Mucosa of descending colon (tissue), 3 donors: ENCODE data around the gene FARS2. TPM values are rescaled to one million over a fixed set of nuclear protein-coding genes. Genes with fewer than 3 reads are reported as not detected.
A peak's percentile ranks its signal among the peaks of the same experiment; 100 is the strongest.

Experiments used
- ATAC-seq: fragments of 200-7000 bp; cut with Tn5 transposase; one replicate; pipeline ENCODE4 v1.9.1; 2020; ENCODE audit warnings: mild to moderate bottlenecking, moderate library complexity
- DNase-seq, 3 donors: peaks; one replicate each; pipeline ENCODE4 v3.0.0-alpha.2; 2020
- H3K36me3 ChIP-seq: fragments of 200-600 bp; one replicate; pipeline ENCODE4 v1.8.0; 2021; ENCODE audit warnings: low read depth, mild to moderate bottlenecking
- H3K4me1 ChIP-seq: fragments of 200-600 bp; one replicate; pipeline ENCODE4 v1.8.0; 2021; ENCODE audit warnings: low read depth, mild to moderate bottlenecking
- H3K4me3 ChIP-seq: fragments of 200-600 bp; one replicate; pipeline ENCODE4 v1.8.0; 2021; ENCODE audit warnings: mild to moderate bottlenecking
- H3K9me3 ChIP-seq: fragments of 200-600 bp; one replicate; pipeline ENCODE4 v1.8.0; 2021; ENCODE audit warnings: mild to moderate bottlenecking
- CTCF ChIP-seq: fragments of 200-600 bp; IDR thresholded peaks from one replicate; pipeline ENCODE4 v1.8.0; 2022; ENCODE audit warnings: antibody characterized with exemption, mild to moderate bottlenecking
- intact Hi-C, 2 donors: fragments of 100-400 bp; cut with DNase I in 1 of 2; cut with micrococcal nuclease in 1 of 2; formaldehyde crosslinking; loops; one replicate each; pipeline versions ENCODE4 v1.11.0 to v1.11.1; 2022; cut with DNase I, micrococcal nuclease
- total RNA-seq, 3 donors: library from RNA; stranded (reverse); fragmentation: NEBNext Ultra II Directional in 2 of 3; extraction: Animal tissue kit (Norgen Biotek cat#: 25700) in 2 of 3; gene quantifications; one replicate each; pipeline versions ENCODE4 v1.2.1 to v1.2.4, GENCODE V29; 2021 to 2023
- donor health status: DM: no; HTN: no; CAD: no; lungs with moderate emphysema.
- donor health status: DM: no; HTN: no; CAD: no.
- donor health status: DM: no; HTN: yes; CAD: no.

The FARS2 gene
- total RNA-seq, 3 donors from 2014 or later: 15.2 to 21.6 (median 17.2) TPM

GRCh38 chr6:5333658-5334057 is 72.3 kb downstream of the FARS2 start:
- intact Hi-C loops: no loop called here
- Histone ChIP-seq H3K9me3 (no peaks in the 10 kb centered on the region), H3K4me3 (no peak overlapping the region), H3K36me3 (no peaks in the 10 kb centered on the region), H3K4me1 (no peaks in the 10 kb centered on the region)
- no peak for TF ChIP-seq CTCF
- peak; percentile 88 for ATAC-seq
- DNase-seq: no peak

GRCh38 chr6:5334341-5334740 is 73.0 kb downstream of the FARS2 start:
- DNase-seq: no peak
- no peaks in the 10 kb centered on the region for H3K4me1 ChIP-seq
- no peaks in the 10 kb centered on the region for H3K36me3 ChIP-seq
- H3K4me3 ChIP-seq: no peak overlapping the region
- no peak for TF ChIP-seq CTCF
- ATAC-seq: no peak
- intact Hi-C loops: no loop called here
- H3K9me3 ChIP-seq: no peaks in the 10 kb centered on the region

- Histone ChIP-seq H3K4me1 (no peaks in the 10 kb centered on the region), H3K9me3 (no peaks in the 10 kb centered on the region), H3K4me3 (no peak overlapping the region), H3K36me3 (no peaks in the 10 kb centered on the region)
- DNase-seq: no peak
- no peak for ATAC-seq
- TF ChIP-seq CTCF: no peak
- intact Hi-C loops: no loop called here
Observed at GRCh38 chr6:5335020-5335419, 73.7 kb downstream of the FARS2 start.

- H3K4me1 ChIP-seq: no peaks in the 10 kb centered on the region
- no peak for TF ChIP-seq CTCF
- DNase-seq (no peak), ATAC-seq (no peak)
- no peaks in the 10 kb centered on the region for H3K36me3 ChIP-seq
- H3K4me3 ChIP-seq: no peak overlapping the region
- intact Hi-C loops: no loop called here
- no peaks in the 10 kb centered on the region for H3K9me3 ChIP-seq
Observed at GRCh38 chr6:5337573-5337972, 76.3 kb downstream of the FARS2 start.

- H3K9me3 ChIP-seq: no peaks in the 10 kb centered on the region
- intact Hi-C loops: no loop called here
- H3K4me1 ChIP-seq: no peaks in the 10 kb centered on the region
- H3K36me3 ChIP-seq: no peaks in the 10 kb centered on the region
- H3K4me3 ChIP-seq: no peak overlapping the region
- DNase-seq (no peak), ATAC-seq (peak; percentile 18)
- no peak for TF ChIP-seq CTCF
Observed at GRCh38 chr6:5338177-5338960, 77.1 kb downstream of the FARS2 start.

- no peaks in the 10 kb centered on the region for H3K9me3 ChIP-seq
- no peaks in the 10 kb centered on the region for H3K4me1 ChIP-seq
- no peak for TF ChIP-seq CTCF
- DNase-seq: no peak
- H3K36me3 ChIP-seq: no peaks in the 10 kb centered on the region
- no peak overlapping the region for H3K4me3 ChIP-seq
- intact Hi-C loops: no loop called here
- peak; percentile 31 for ATAC-seq
Observed at GRCh38 chr6:5339786-5340185, 78.5 kb downstream of the FARS2 start.
